ENCODE data around the gene NUDT8. TPM values are rescaled to one million over a fixed set of nuclear protein-coding genes. Genes with fewer than 3 reads are reported as not detected.
"Not testable (repeated sequence)": the region's sequence is repeated elsewhere in the genome, so short reads cannot be mapped to it uniquely, and the experiment has no call there.

Gene NUDT8
- total RNA-seq, 4 donors from 2014 or later = 16.7 to 67.7 (median 51.1) TPM

DNA sequence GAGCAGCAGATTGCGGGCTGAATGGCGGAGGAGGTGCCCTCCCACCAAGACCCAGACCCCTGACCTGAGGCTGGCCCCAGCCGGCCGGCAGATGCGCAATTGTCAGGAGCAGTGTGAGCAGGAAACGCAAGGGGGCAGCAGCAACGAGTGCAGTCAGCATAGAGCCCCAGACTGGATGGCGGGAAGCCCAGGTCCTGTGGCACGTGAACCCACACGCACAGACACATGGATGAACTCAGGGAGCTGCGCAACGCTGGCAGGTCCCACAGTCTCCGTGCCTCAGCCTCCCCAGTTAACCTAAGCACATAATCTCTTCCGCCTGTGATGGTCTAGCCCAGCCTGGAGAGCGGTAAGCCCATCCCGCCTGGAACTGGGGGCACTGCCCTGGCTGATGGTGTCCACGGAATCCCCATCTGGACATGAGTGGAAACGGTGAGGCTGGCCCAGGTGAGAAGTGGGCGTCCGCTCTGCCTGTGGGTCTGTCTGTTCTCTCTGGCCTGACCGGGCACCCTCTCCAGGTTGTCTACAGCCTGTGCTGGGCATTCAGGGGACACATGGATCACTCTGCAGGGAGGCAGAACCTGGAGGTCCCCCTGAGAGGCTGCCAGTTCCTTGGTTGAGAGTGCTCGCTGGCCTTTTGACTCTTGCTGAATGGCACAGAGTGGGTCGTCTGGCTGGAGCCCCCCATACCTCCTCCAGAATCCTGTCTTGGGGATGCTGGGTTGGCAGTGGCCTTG lies 10.5 kb upstream of the NUDT8 start:
- no peak overlapping the region for H3K4me3 ChIP-seq (replicated peaks in 1 of 3)
- no peaks in the 10 kb centered on the region for H3K9me3 ChIP-seq
- H3K36me3 ChIP-seq = no peaks in the 10 kb centered on the region
- no peak overlapping the region for H3K27ac ChIP-seq
- intact Hi-C loops (cut with DNase I) = no loop called here
- no peaks in the 10 kb centered on the region for H3K4me1 ChIP-seq
- H3K27me3 ChIP-seq = no peaks in the 10 kb centered on the region
- TF ChIP-seq, protein P1, sequence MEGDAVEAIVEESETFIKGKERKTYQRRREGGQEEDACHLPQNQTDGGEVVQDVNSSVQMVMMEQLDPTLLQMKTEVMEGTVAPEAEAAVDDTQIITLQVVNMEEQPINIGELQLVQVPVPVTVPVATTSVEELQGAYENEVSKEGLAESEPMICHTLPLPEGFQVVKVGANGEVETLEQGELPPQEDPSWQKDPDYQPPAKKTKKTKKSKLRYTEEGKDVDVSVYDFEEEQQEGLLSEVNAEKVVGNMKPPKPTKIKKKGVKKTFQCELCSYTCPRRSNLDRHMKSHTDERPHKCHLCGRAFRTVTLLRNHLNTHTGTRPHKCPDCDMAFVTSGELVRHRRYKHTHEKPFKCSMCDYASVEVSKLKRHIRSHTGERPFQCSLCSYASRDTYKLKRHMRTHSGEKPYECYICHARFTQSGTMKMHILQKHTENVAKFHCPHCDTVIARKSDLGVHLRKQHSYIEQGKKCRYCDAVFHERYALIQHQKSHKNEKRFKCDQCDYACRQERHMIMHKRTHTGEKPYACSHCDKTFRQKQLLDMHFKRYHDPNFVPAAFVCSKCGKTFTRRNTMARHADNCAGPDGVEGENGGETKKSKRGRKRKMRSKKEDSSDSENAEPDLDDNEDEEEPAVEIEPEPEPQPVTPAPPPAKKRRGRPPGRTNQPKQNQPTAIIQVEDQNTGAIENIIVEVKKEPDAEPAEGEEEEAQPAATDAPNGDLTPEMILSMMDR (IDR thresholded peaks at IDR 0.05) = peak; percentile 22 to 69 (median 60)
- no peak for TF ChIP-seq POLR2A (IDR thresholded peaks at IDR 0.05)
- DNase-seq = peak; percentile 73
- 38 to 47% methylated on average over 15 to 19 of the region's 23 CpGs for WGBS, 2 donors

DNA sequence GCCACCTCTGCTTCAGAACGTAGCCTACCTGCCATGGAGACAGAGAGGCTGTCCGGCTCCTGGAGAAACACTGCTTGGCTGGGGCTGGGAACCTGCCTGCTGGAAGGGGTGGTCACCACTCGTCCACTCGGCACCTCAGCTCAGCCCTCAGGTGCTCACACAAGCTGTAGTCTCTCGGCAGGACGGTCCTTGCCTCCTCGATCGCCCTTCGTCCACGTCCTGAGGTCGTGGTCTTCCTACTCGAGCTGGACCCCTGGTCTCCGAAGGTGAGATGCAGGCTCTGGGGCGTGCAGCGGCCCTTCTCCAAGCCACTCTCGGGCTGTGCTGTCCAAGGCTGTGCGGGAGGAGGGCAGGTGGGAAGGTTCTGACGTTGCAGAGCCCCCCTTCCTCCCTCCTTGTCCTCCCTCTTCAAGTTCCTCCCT lies 9.7 kb upstream of the NUDT8 start, which contains the start of gene TBX10:
Gene TBX10 (minus strand): TSS at position 326 of the 422 bp plus-strand sequence. CDS start 291 bp downstream, at position 35.
- 67 to 72% methylated on average over 14 to 17 of the region's 18 CpGs for WGBS, 2 donors

DNA sequence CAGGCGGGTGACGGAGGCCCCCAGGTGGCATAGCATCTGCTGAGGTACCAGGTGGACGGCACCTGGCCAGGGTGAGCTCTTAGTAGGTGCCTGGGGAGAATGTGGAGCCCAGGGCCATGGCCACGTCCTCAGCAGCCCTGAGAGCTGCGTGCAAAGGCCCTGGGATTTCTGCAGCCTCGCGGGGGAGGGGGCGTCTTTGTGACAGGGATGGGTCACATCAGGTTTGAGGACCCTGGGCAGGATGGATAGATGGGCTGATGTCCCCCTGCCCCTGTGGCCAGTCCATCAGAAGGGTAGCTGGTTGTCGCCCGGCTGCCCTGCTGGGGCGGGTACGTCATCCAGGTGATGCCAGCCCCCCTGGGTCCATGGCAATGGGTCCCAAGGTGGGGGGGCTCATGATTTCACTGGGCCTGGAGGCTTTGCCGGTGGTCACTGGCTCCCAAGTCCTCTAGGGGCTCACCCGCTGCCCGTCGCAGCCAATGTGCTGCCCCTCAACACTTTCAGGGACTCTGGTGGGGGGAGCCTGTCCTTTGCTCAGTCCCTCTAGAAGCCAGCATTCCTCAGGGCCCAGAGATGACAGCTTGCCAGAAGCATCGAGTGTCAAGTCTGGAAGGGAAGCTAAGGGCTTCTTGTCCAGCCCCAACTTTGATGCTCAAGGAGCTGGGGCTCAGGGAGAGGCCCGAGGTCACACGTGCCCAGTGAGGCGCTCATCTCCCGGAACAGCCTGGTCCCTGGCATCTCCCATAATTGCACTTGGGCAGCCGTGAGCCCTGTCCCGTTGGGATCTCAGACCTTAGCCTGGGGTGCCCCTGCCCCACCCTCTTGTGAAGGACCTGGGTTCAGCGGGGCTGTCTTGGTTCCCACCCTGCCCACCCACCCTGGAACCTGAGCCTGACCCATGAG lies 9.0 kb upstream of the NUDT8 start:
- intact Hi-C loops (cut with DNase I) = loop anchor here (10.0 kb wide), 1 partner anchor 166 kb away; no protein-coding TSS in a partner anchor
- no peak overlapping the region for H3K27ac ChIP-seq
- no peaks in the 10 kb centered on the region for H3K36me3 ChIP-seq
- no peak overlapping the region for H3K4me3 ChIP-seq (replicated peaks in 1 of 3)
- no peaks in the 10 kb centered on the region for H3K4me1 ChIP-seq
- WGBS, 2 donors = 86% methylated on average over 18 to 21 of the region's 24 CpGs
- H3K27me3 ChIP-seq = no peaks in the 10 kb centered on the region
- TF ChIP-seq, protein P1 (IDR thresholded peaks at IDR 0.05) = no peak
- TF ChIP-seq POLR2A (IDR thresholded peaks at IDR 0.05) = no peak
- no peak for DNase-seq
- H3K9me3 ChIP-seq = no peaks in the 10 kb centered on the region

More for the DNA sequence above, 9.7 kb upstream of the NUDT8 start, which contains the start of gene TBX10:
- Histone ChIP-seq H3K27me3 (no peaks in the 10 kb centered on the region), H3K9me3 (no peaks in the 10 kb centered on the region), H3K27ac (no peak within 1 kb of the TSS), H3K36me3 (no peaks in the 10 kb centered on the region), H3K4me3 (replicated peaks in 1 of 3) (no peak within 1 kb of the TSS), H3K4me1 (no peaks in the 10 kb centered on the region)
- DNase-seq = no peak
- no peak for TF ChIP-seq POLR2A (IDR thresholded peaks at IDR 0.05)
- TF ChIP-seq, protein P1 (IDR thresholded peaks at IDR 0.05) = no peak
- intact Hi-C loops (cut with DNase I) = loop anchor here (10.0 kb wide), 1 partner anchor 165 kb away; no protein-coding TSS in a partner anchor

DNA sequence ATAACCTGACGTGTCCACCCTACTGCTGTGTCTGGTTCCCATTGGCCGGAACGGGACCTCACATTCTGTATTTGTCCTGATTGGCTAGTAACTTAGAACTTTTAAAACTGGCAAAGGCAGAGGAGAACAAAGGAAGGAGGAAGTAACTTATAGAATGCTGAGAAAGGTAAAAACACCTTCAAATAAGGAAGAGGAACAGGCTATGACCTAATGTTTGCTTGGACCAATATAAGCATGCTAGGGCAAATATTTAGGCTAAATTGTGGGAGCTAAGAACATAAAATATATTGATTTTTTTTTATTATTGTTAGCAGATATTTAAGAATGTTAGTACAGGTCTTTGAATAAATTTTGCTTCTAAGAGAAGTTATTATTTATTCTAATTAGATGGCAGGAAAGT lies 7.7 kb upstream of the NUDT8 start:
- not testable (repeated sequence) for H3K4me1 ChIP-seq; H3K27me3 ChIP-seq; H3K4me3 ChIP-seq (replicated peaks in 1 of 3); H3K27ac ChIP-seq; H3K9me3 ChIP-seq; H3K36me3 ChIP-seq; DNase-seq
- intact Hi-C loops (cut with DNase I) = loop anchor here (10.0 kb wide), 1 partner anchor 167 kb away; no protein-coding TSS in a partner anchor
- WGBS, 2 donors = 87 to 88% methylated on average over 3 of the region's 3 CpGs

DNA sequence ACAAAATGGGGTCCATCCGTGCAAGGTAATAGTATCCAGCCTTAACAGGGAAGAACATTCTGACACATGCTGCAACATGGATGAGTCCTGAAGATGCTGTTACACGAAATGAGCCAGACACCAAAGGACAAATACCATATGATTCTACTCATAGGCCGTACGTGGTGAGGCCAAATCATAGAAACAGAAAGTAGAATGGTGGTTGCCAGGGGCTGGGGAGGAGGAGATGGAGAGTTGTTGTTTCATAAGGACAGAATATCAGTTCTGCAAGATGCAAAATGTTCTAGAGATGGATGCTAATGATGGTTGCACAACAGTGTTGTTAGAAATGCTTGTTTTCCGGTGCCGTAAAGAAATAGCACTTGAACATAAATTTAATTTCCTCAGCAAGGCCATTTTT lies 7.2 kb upstream of the NUDT8 start:
- H3K4me1 ChIP-seq = peaks cover 0 to 7% of the 10 kb centered on the region in 2 donors
- 84 to 85% methylated on average over 6 of the region's 6 CpGs for WGBS, 2 donors
- no peak overlapping the region for H3K4me3 ChIP-seq (replicated peaks in 1 of 3)
- no peak for DNase-seq
- no peaks in the 10 kb centered on the region for H3K9me3 ChIP-seq
- TF ChIP-seq, protein P1 (IDR thresholded peaks at IDR 0.05) = no peak
- TF ChIP-seq POLR2A (IDR thresholded peaks at IDR 0.05) = no peak
- no peaks in the 10 kb centered on the region for H3K36me3 ChIP-seq
- intact Hi-C loops (cut with DNase I) = loop anchor here (10.0 kb wide), 1 partner anchor 168 kb away; no protein-coding TSS in a partner anchor
- H3K27ac ChIP-seq = no peak overlapping the region
- no peaks in the 10 kb centered on the region for H3K27me3 ChIP-seq

Data from thyroid gland (tissue), 4 donors.